BLaER1 treated with 17β-estradiol and CSF1 and Interleukin-3, amounts not matched to agents 10 nM and 100 nM (cell line): ENCODE data around the gene FNDC3B.

Experiments
- H3K27ac ChIP-seq, 11 experiments: shearing (Covaris generic); formaldehyde crosslinking; 2 replicates each; pipeline ENCODE4 v1.8.1; 2022
- H3K27me3 ChIP-seq, 11 experiments: shearing (Covaris generic); formaldehyde crosslinking; 2 replicates each; pipeline ENCODE4 v1.8.1; 2022
- H3K36me3 ChIP-seq, 11 experiments: shearing (Covaris generic); formaldehyde crosslinking; 2 replicates each; pipeline ENCODE4 v1.8.1; 2022
- H3K4me1 ChIP-seq, 10 experiments: shearing (Covaris generic); formaldehyde crosslinking; 2 replicates each; pipeline ENCODE4 v1.8.1; 2022
- H3K4me2 ChIP-seq, 11 experiments: shearing (Covaris generic); formaldehyde crosslinking; 2 replicates each; pipeline ENCODE4 v1.8.1; 2022
- H3K4me3 ChIP-seq, 10 experiments: shearing (Covaris generic); formaldehyde crosslinking; 2 replicates each; pipeline ENCODE4 v1.8.1; 2022
- H3K9ac ChIP-seq, 11 experiments: shearing (Covaris generic); formaldehyde crosslinking; 2 replicates each; pipeline ENCODE4 v1.8.1; 2022
- H3K9me3 ChIP-seq, 11 experiments: shearing (Covaris generic); formaldehyde crosslinking; replicated peaks in 1 of 11; 2 replicates each; pipeline ENCODE4 v1.8.1; 2022
- H4K20me1 ChIP-seq, 11 experiments: shearing (Covaris generic); formaldehyde crosslinking; 2 replicates each; pipeline ENCODE4 v1.8.1; 2022
- Cebpa-rat ChIP-seq, 11 experiments: shearing (Covaris generic); IDR thresholded peaks; 2 replicates each; pipeline ENCODE4 v1.8.1; 2022

The FNDC3B gene

DNA sequence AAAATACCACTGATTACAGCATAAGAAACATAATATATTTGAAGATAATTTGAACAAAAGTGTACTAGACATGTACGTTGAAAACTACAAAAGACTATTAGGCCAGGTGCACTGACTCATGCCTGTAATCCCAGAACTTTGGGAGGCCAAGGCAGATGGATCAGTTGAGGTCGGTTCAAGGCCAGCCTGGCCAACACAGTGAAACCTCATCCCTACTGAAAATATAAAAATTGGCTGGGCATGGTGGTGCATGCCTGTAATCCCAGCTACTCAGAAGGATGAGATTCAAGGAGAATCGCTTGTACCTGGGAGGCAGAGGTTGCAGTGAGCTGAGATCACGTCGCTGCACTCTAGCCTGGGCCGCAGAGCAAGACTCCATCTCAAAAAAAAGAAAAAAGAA is 36.2 kb upstream of the FNDC3B start:
- no peak for TF ChIP-seq Cebpa-rat (IDR thresholded peaks at IDR 0.05)
- no peaks in the 10 kb centered on the region for H4K20me1 ChIP-seq
- H3K27ac ChIP-seq: no peak overlapping the region

DNA sequence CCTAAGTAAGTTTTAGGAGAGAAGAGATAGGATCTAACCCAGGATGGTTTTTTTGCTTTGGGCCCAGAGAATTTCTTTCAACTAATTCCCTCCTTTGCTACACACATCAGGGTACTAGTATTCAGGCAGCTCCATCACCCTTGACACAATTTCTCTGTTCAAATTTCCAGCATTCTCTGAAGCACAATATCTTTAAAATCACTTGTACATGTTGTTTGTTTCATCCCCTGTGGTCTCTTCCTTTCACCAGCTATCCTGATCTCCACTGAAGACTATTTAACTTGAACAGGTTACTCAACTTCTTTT is 32.4 kb upstream of the FNDC3B start:
- Histone ChIP-seq H3K36me3 (no peaks in the 10 kb centered on the region), H3K4me2 (no peak overlapping the region), H3K9ac (no peak overlapping the region), H3K27ac (no peak overlapping the region), H3K4me1 (no peaks in the 10 kb centered on the region), H3K4me3 (no peak overlapping the region), H4K20me1 (no peaks in the 10 kb centered on the region), H3K27me3 (no peaks in the 10 kb centered on the region), H3K9me3 (no peaks in the 10 kb centered on the region)
- TF ChIP-seq Cebpa-rat (IDR thresholded peaks at IDR 0.05): no peak

More for the DNA sequence above, 36.2 kb upstream of the FNDC3B start:
- no peak overlapping the region for H3K4me3 ChIP-seq
- H3K9me3 ChIP-seq: peaks cover 0 to 15% (median 8%) of the 10 kb centered on the region in 11 experiments; a peak in 11 of 22 replicates
- H3K9ac ChIP-seq: no peak overlapping the region
- H3K4me2 ChIP-seq: no peak overlapping the region
- H3K36me3 ChIP-seq: no peaks in the 10 kb centered on the region
- peaks cover 0 to 2% (median 0%) of the 10 kb centered on the region in 10 experiments; a peak in 1 of 20 replicates for H3K4me1 ChIP-seq
- no peaks in the 10 kb centered on the region for H3K27me3 ChIP-seq

DNA sequence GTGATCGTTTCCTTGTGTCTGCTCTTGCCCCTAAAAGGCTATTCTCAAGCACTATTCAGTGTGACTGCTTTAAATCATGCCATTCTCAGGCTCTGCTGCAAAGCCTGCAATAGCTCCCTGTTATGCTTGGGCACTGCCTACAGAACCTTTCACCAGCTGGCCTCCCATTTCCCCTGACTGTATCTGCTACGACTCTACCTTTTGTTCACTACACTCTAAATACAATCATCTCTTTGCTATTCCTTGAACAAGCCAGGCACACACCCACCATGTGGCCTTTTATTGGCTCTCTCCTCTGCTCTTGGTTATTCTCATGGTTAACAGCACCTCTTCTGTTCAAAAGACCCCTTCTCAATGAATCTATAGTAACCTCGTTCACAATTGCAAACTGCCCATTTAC is 29.6 kb upstream of the FNDC3B start:
- no peaks in the 10 kb centered on the region for H3K27me3 ChIP-seq
- H3K4me2 ChIP-seq: no peak overlapping the region
- no peaks in the 10 kb centered on the region for H4K20me1 ChIP-seq
- H3K4me1 ChIP-seq: no peaks in the 10 kb centered on the region
- H3K27ac ChIP-seq: no peak overlapping the region
- H3K9me3 ChIP-seq: no peaks in the 10 kb centered on the region
- H3K9ac ChIP-seq: no peak overlapping the region
- H3K4me3 ChIP-seq: no peak overlapping the region
- no peaks in the 10 kb centered on the region for H3K36me3 ChIP-seq
- TF ChIP-seq Cebpa-rat (IDR thresholded peaks at IDR 0.05): no peak

DNA sequence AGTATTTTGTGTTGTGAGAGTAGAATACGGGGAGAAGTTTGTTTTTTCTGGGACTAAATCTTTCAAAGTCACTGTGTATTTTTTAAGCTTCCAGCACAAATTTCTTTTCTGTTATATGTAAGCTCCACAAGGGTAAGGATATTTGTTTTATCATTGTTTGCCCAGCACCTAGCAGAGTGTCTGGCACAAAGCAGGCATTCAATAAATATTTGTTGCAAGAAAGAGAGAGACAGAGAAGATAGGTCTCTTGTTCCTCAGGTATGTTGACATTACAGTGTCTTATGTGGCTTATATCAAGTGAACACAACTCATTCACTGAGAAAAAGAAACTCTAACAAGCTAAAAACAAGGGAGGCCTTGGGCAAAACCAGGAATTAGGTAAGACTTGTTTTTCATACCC is 26.6 kb upstream of the FNDC3B start:
- Histone ChIP-seq H3K36me3 (no peaks in the 10 kb centered on the region), H3K27me3 (no peaks in the 10 kb centered on the region), H3K27ac (no peak overlapping the region), H3K4me3 (no peak overlapping the region), H3K9me3 (peaks cover 0 to 11% (median 0%) of the 10 kb centered on the region in 11 experiments; a peak in 10 of 22 replicates), H3K9ac (no peak overlapping the region), H3K4me2 (no peak overlapping the region), H3K4me1 (no peaks in the 10 kb centered on the region), H4K20me1 (no peaks in the 10 kb centered on the region)
- TF ChIP-seq Cebpa-rat (IDR thresholded peaks at IDR 0.05): no peak

DNA sequence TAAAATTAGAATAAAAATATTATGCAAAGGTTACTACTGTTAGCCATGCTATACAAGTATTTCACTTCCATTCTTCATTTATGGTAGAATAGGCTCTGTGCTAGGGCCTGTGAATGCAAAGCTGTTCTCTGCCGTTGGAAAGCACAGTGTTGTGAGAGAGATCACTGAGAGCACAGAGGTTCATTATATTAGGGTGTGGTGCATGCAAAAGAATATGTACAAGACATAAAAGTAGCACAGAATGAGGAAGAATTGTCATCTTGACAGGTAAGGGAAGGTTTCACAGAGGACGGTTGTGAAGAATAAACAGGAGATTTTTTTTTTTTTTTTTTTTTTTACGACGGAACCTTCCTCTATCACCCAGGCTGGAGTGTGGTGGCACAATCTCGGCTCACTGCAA is 25.2 kb upstream of the FNDC3B start:
- Histone ChIP-seq H3K9me3 (peaks cover 0 to 12% (median 0%) of the 10 kb centered on the region in 11 experiments; a peak in 10 of 22 replicates), H3K36me3 (no peaks in the 10 kb centered on the region), H3K27me3 (no peaks in the 10 kb centered on the region), H3K4me2 (no peak overlapping the region), H4K20me1 (no peaks in the 10 kb centered on the region), H3K9ac (no peak overlapping the region), H3K4me1 (no peaks in the 10 kb centered on the region), H3K4me3 (no peak overlapping the region), H3K27ac (no peak overlapping the region)
- no peak for TF ChIP-seq Cebpa-rat (IDR thresholded peaks at IDR 0.05)

DNA sequence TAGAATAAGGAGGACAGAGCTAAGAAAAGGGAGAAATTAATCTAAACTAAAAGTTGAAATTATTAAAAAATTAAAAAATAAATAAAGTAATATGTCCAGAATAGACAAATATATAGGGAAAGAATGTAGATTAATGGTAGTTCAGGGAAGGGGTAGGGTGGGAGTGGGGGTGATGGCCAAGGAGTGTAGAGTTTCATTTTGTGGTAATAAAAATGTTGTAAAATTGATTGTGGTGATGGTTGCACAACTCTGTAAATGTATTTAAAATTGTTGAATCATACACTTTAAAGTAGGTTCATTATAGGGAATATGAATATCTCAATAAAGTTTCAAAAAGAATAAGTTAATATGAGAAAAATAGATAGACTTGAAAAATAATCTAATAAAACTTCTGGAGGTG is 21.0 kb upstream of the FNDC3B start:
- Histone ChIP-seq H3K4me1 (no peaks in the 10 kb centered on the region), H3K36me3 (no peaks in the 10 kb centered on the region), H3K9me3 (peaks cover 0 to 12% (median 0%) of the 10 kb centered on the region in 11 experiments; a peak in 10 of 22 replicates), H3K27ac (no peak overlapping the region), H3K4me2 (no peak overlapping the region), H3K27me3 (no peaks in the 10 kb centered on the region), H4K20me1 (no peaks in the 10 kb centered on the region), H3K4me3 (no peak overlapping the region), H3K9ac (no peak overlapping the region)
- TF ChIP-seq Cebpa-rat (IDR thresholded peaks at IDR 0.05): no peak

DNA sequence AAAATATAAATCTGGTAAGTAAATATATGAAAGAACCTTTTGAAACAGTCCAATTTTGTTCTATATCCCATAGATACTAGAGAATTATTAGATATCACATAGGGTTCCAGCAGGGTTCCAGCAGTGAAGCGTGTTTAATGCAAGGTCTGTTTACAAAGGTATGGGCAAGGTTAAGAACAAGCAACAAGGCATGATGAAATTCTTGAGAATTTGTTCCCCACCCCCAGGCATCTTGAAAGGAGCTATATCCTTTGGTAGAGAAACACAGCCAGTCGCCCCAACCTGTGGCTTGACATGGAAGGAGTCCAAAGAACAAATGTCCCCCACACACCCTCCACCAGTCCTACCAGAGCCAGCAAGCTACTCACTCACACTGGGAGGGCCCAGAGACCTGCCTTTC is 18.6 kb upstream of the FNDC3B start:
- no peak overlapping the region for H3K4me2 ChIP-seq
- H3K36me3 ChIP-seq: no peaks in the 10 kb centered on the region
- no peak for TF ChIP-seq Cebpa-rat (IDR thresholded peaks at IDR 0.05)
- H3K9me3 ChIP-seq: peaks cover 0 to 12% (median 0%) of the 10 kb centered on the region in 11 experiments; a peak in 10 of 22 replicates
- H4K20me1 ChIP-seq: no peaks in the 10 kb centered on the region
- H3K4me1 ChIP-seq: no peaks in the 10 kb centered on the region
- H3K9ac ChIP-seq: no peak overlapping the region
- H3K27me3 ChIP-seq: no peaks in the 10 kb centered on the region
- no peak overlapping the region for H3K4me3 ChIP-seq
- no peak overlapping the region for H3K27ac ChIP-seq

DNA sequence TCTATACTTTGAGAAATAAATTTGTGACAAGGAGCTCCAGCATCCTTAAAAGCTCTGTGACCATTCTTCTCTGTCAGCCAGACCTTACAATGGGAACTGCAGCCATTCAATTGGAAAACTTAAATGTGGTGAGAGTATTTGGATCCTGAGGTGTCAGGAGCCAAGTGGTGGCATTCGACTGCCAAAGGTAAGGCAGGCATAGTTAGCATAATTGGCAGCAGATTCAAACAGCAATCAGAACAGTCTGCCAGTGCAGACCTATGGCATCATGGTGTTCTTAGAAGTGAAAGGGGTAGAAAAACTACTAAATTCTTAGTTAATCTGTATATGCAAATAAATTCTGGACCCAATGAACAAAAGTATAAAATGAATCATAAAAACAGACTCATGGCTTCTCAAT is 18.2 kb upstream of the FNDC3B start:
- no peaks in the 10 kb centered on the region for H3K27me3 ChIP-seq
- TF ChIP-seq Cebpa-rat (IDR thresholded peaks at IDR 0.05): no peak
- H4K20me1 ChIP-seq: no peaks in the 10 kb centered on the region
- H3K27ac ChIP-seq: no peak overlapping the region
- peaks cover 0 to 12% (median 0%) of the 10 kb centered on the region in 11 experiments; a peak in 10 of 22 replicates for H3K9me3 ChIP-seq
- no peaks in the 10 kb centered on the region for H3K4me1 ChIP-seq
- no peaks in the 10 kb centered on the region for H3K36me3 ChIP-seq
- H3K9ac ChIP-seq: no peak overlapping the region
- no peak overlapping the region for H3K4me3 ChIP-seq
- no peak overlapping the region for H3K4me2 ChIP-seq

DNA sequence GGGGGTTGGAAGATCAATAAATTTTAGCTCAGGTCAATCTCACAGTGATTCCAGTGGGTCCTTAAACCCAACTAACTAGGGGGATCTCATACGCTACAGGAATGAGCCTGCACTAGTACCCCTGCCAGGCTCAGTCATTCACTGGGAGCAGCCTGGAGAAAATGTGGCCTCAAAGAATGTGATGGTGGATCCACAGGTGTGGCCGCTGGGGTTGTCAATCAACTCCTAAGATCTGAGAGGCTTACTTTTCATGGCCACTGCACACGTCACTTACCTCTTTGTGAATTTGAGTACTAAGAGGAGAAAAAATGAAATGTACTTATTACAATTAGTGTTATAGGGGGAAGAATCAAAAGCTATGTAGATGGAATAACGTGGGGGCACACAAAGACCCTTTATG is 17.5 kb upstream of the FNDC3B start:
- Histone ChIP-seq H3K36me3 (no peaks in the 10 kb centered on the region), H3K27me3 (no peaks in the 10 kb centered on the region), H3K4me3 (no peak overlapping the region), H4K20me1 (no peaks in the 10 kb centered on the region), H3K27ac (no peak overlapping the region), H3K9me3 (peaks cover 0 to 8% (median 0%) of the 10 kb centered on the region in 11 experiments; a peak in 10 of 22 replicates), H3K9ac (no peak overlapping the region), H3K4me1 (no peaks in the 10 kb centered on the region), H3K4me2 (no peak overlapping the region)
- TF ChIP-seq Cebpa-rat (IDR thresholded peaks at IDR 0.05): no peak

DNA sequence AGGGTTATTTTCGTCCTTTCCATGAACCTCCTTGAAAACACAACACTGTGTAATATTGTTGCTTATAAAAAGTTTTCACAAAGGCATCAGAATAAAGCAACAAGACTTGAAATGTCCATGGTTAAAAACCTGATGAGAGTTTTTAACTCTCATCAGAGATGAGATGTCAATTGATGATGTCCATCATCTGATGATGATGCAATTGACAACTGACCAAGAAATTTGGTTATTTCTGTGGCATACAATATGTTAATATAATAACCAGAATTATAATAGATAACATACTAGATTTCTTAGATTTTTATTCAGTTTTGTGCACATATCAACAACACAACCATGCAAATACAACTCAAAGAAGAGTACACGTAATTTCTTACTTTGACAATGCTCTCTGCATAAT is 15.5 kb upstream of the FNDC3B start:
- H3K4me1 ChIP-seq: peaks cover 0 to 4% (median 0%) of the 10 kb centered on the region in 10 experiments; a peak in 4 of 20 replicates
- no peaks in the 10 kb centered on the region for H3K27me3 ChIP-seq
- H3K4me2 ChIP-seq: no peak overlapping the region
- H4K20me1 ChIP-seq: no peaks in the 10 kb centered on the region
- H3K4me3 ChIP-seq: no peak overlapping the region
- no peak overlapping the region for H3K9ac ChIP-seq
- TF ChIP-seq Cebpa-rat (IDR thresholded peaks at IDR 0.05): no peak
- H3K36me3 ChIP-seq: no peaks in the 10 kb centered on the region
- no peak overlapping the region for H3K27ac ChIP-seq
- no peaks in the 10 kb centered on the region for H3K9me3 ChIP-seq
